Loucy (cell line): ENCODE measurements around the gene SMPD4.
"Not testable (repeated sequence)": the region's sequence is repeated elsewhere in the genome, so short reads cannot be mapped to it uniquely, and the experiment has no call there.

Experiments used
- H2AFZ ChIP-seq: fragments of 200-600 bp; sonication (generic); 2 replicates; pipeline ENCODE4 v1.6.0; 2016; ENCODE audit warnings: antibody characterized with exemption, mild to moderate bottlenecking, low read length, moderate library complexity
- H3F3A ChIP-seq: fragments of 200-600 bp; 2 replicates; pipeline ENCODE4 v1.6.0; 2016; ENCODE audit warnings: antibody characterized with exemption, low read depth, mild to moderate bottlenecking
- H3K27me3 ChIP-seq: fragments of 200-600 bp; sonication (generic); 2 replicates; pipeline ENCODE4 v1.6.1; 2014; ENCODE audit warnings: low read length, mild to moderate bottlenecking; ENCODE audit not compliant: insufficient read depth, poor library complexity, severe bottlenecking
- H3K36me3 ChIP-seq: fragments of 200-600 bp; sonication (generic); 2 replicates; pipeline ENCODE4 v1.6.1; 2016; ENCODE audit warnings: low read length; ENCODE audit not compliant: insufficient read depth
- H3K4me1 ChIP-seq: fragments of 200-600 bp; sonication (generic); 2 replicates; pipeline ENCODE4 v1.5.1; 2014; ENCODE audit warnings: low read length, mild to moderate bottlenecking; ENCODE audit not compliant: insufficient read depth, poor library complexity, severe bottlenecking
- H3K4me2 ChIP-seq: fragments of 200-600 bp; sonication (generic); 2 replicates; pipeline ENCODE4 v1.6.0; 2014; ENCODE audit warnings: antibody characterized with exemption, low read length, low read depth, mild to moderate bottlenecking; ENCODE audit not compliant: poor library complexity, severe bottlenecking
- H3K4me3 ChIP-seq: fragments of 200-600 bp; sonication (generic); 2 replicates; pipeline ENCODE4 v1.5.1; 2014; ENCODE audit warnings: low read length, mild to moderate bottlenecking, mixed read lengths; ENCODE audit not compliant: poor library complexity, severe bottlenecking
- H3K79me2 ChIP-seq: fragments of 200-600 bp; sonication (generic); 2 replicates; pipeline ENCODE4 v1.6.1; 2014; ENCODE audit warnings: low read length; ENCODE audit not compliant: insufficient read depth
- H3K9ac ChIP-seq: fragments of 200-600 bp; sonication (generic); 2 replicates; pipeline ENCODE4 v1.6.0; 2014; ENCODE audit warnings: mild to moderate bottlenecking, low read depth, low read length, moderate library complexity; ENCODE audit not compliant: poor library complexity, severe bottlenecking
- H3K9me2 ChIP-seq: fragments of 200-600 bp; sonication (generic); replicated peaks from 2 replicates; pipeline ENCODE4 v1.6.1; 2016; ENCODE audit warnings: low read depth, low read length, mixed read lengths
- H3K9me3 ChIP-seq: fragments of 200-600 bp; sonication (generic); 2 replicates; pipeline ENCODE4 v1.6.1; 2014; ENCODE audit warnings: mild to moderate bottlenecking, antibody characterized with exemption, low read length, low read depth; ENCODE audit not compliant: insufficient read depth
- H4K20me1 ChIP-seq: fragments of 200-600 bp; sonication (generic); 2 replicates; pipeline ENCODE4 v1.6.0; 2014; ENCODE audit warnings: antibody characterized with exemption, low read length, mild to moderate bottlenecking; ENCODE audit not compliant: insufficient read depth, poor library complexity, severe bottlenecking
- EZH2phosphoT487 ChIP-seq: fragments of 200-600 bp; IDR thresholded peaks from 2 replicates; pipeline ENCODE4 v1.6.1; 2018; ENCODE audit warnings: antibody characterized with exemption, mild to moderate bottlenecking, moderate library complexity, borderline replicate concordance
- TF ChIP-seq, protein P1 (sequence below): fragments of 200-600 bp; sonication (generic); conservative IDR thresholded peaks from 2 replicates; pipeline ENCODE4 v1.5.1; 2014; ENCODE audit warnings: mild to moderate bottlenecking, antibody characterized with exemption, low read length

SMPD4 gene

DNA sequence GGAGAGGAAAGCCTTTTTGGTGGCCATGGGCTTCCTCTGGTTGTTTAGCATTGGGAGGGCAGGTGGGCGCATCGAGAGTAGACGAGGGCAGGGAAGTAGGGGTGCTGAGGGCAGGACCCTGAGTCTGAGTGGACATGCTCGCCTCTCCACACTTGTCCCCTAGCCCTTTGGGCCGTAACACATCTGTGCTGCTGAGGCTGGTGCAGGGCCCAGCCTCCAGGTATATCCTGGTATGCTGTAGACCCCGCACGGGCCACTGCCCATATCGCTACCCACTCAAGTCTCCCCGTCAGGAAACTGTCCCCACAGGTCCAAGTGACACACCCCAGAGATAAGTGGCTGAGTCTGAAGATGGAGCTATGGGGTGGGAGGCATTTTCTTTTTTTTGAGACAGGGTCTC, 22.8 kb downstream of the SMPD4 start:
- no peak for TF ChIP-seq EZH2phosphoT487
- TF ChIP-seq, protein P1, sequence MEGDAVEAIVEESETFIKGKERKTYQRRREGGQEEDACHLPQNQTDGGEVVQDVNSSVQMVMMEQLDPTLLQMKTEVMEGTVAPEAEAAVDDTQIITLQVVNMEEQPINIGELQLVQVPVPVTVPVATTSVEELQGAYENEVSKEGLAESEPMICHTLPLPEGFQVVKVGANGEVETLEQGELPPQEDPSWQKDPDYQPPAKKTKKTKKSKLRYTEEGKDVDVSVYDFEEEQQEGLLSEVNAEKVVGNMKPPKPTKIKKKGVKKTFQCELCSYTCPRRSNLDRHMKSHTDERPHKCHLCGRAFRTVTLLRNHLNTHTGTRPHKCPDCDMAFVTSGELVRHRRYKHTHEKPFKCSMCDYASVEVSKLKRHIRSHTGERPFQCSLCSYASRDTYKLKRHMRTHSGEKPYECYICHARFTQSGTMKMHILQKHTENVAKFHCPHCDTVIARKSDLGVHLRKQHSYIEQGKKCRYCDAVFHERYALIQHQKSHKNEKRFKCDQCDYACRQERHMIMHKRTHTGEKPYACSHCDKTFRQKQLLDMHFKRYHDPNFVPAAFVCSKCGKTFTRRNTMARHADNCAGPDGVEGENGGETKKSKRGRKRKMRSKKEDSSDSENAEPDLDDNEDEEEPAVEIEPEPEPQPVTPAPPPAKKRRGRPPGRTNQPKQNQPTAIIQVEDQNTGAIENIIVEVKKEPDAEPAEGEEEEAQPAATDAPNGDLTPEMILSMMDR, result no peak
- Histone ChIP-seq H3K36me3 (peaks cover 41% of the 10 kb centered on the region; the same call in 1 of the 2 replicates), H3K4me1 (no peaks in the 10 kb centered on the region)

DNA sequence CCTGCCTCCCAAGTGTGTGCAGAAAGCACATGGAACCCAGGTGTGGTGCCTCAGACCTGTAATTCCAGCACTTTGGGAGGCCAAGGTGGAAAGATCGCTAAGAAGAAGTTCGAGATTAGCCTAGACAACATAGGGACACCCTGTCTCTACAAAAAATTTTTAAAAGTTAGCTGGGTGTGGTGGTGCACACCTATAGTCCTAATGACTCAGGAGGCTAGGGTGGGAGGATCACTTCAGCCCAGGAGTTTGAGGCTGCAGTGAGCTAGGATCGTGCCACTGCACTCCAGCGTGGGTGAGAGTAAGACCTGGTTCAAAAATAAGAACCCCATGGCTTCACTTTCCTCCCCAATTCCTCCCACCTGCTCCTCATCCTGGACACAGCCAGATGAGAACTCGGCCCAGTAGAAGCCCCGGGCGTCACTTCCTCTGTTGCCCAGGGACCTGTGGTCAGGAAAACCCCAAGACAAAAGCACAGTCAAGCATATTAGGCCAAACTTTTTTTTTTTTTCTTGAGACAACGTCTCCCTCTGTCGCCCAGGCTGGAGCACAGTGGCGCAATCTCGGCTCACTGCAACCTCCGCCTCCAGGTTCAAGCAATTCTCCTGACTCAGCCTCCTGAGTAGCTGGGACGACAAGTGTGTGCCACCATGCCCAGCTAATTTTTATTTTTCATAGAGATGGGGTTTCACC, 23.4 kb downstream of the SMPD4 start:
- not testable (repeated sequence) for H3K4me1 ChIP-seq, H3K9me2 ChIP-seq, H3K4me3 ChIP-seq, H3K27me3 ChIP-seq, H3K9me3 ChIP-seq, H3K9ac ChIP-seq, H3K79me2 ChIP-seq, H3K4me2 ChIP-seq, H2AFZ ChIP-seq, H4K20me1 ChIP-seq, H3F3A ChIP-seq
- H3K36me3 ChIP-seq, result peaks cover 39% of the 10 kb centered on the region; the same call in 1 of the 2 replicates

More for the DNA sequence above, 22.8 kb downstream of the SMPD4 start:
- Histone ChIP-seq H3K9ac (no peak overlapping the region), H3K9me2 (no peaks in the 10 kb centered on the region), H3F3A (no peaks in the 10 kb centered on the region), H4K20me1 (no peaks in the 10 kb centered on the region), H3K9me3 (no peaks in the 10 kb centered on the region), H3K79me2 (no peaks in the 10 kb centered on the region), H3K4me3 (no peak overlapping the region), H3K27me3 (no peaks in the 10 kb centered on the region), H3K4me2 (no peak overlapping the region), H2AFZ (no peak overlapping the region)

DNA sequence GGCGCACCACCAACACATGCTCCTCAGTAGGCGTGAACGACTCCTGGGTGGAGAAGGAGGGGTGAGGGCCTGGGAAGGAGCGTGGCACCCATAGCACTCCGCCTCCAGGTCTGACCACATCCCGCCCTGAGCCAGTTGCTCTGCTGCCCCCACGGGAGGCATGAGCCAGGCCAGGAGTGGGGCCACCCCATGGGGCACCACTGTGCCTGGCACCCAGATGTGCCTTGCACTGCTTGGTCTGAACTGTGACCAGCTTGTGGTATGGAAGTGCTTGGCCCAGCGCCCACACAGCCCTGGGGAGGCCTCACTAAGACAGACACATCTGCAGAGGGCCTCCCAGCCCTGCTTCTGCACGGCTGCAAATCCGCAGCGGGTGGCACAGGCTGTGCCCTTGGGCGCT, 24.0 kb downstream of the SMPD4 start:
- H3K9me2 ChIP-seq, H3K4me2 ChIP-seq, H3K79me2 ChIP-seq, H3K9ac ChIP-seq, H2AFZ ChIP-seq, H3K4me3 ChIP-seq, H3K4me1 ChIP-seq, H3K9me3 ChIP-seq, H3K27me3 ChIP-seq, H3F3A ChIP-seq, H4K20me1 ChIP-seq: not testable (repeated sequence)
- H3K36me3 ChIP-seq, result peaks cover 36% of the 10 kb centered on the region; the same call in 1 of the 2 replicates

DNA sequence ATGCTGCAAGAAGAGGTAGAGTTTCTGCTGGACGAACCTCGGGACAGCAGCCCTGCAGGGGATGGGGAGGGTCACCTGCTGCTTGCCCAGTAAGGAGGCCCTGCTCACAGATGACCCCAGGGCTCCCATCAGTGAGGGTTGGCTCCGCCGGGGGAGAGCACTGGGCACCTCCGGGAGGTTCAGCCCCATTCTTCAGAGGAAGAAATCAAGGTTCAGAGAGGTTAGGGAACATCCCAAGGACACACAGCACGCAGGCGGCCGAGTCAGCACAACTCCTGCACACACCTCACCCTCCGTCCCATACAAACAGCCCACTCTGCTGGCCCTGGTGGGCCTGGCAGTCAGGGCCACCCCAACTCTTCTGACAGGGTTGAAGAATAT, 24.8 kb downstream of the SMPD4 start:
- Histone ChIP-seq H3K9me3 (no peaks in the 10 kb centered on the region), H3F3A (no peaks in the 10 kb centered on the region), H3K4me2 (no peak overlapping the region), H2AFZ (no peak overlapping the region), H3K79me2 (no peaks in the 10 kb centered on the region), H3K4me3 (no peak overlapping the region), H3K9me2 (no peaks in the 10 kb centered on the region), H4K20me1 (no peaks in the 10 kb centered on the region), H3K9ac (no peak overlapping the region), H3K4me1 (no peaks in the 10 kb centered on the region), H3K27me3 (no peaks in the 10 kb centered on the region), H3K36me3 (peaks cover 40% of the 10 kb centered on the region; the same call in 1 of the 2 replicates)
- TF ChIP-seq, protein P1, result no peak
- no peak for TF ChIP-seq EZH2phosphoT487
